ENCODE data around the gene TRABD2B.

Gene TRABD2B

GRCh38 chr1:47997289-47998200, at the start of gene TRABD2B:
TSS of gene TRABD2B (minus strand) at chr1:47997385.
- DNase-seq, result peak in 1 of 2 experiments; percentile 23

DNA sequence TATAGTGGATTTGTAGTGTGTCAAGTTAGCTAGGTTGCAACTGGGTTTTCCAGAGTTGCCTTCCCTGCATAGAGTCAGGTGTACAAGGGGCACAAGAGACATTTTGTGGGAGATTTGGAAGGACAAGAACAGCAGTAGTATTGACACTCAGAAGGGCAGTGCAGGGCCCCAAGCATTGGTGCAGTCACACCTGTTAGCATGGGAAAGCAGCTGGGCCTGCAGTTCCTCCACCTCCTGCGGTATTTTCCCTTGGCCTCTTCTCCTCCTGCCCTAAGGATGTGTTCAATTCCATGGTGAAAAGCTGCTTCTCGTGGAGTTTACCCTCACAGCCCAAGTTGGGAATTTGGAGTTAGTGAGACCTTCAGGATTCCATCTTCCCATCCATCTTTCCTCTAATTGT, 47.1 kb upstream of the TRABD2B start:
- no peak for DNase-seq

DNA sequence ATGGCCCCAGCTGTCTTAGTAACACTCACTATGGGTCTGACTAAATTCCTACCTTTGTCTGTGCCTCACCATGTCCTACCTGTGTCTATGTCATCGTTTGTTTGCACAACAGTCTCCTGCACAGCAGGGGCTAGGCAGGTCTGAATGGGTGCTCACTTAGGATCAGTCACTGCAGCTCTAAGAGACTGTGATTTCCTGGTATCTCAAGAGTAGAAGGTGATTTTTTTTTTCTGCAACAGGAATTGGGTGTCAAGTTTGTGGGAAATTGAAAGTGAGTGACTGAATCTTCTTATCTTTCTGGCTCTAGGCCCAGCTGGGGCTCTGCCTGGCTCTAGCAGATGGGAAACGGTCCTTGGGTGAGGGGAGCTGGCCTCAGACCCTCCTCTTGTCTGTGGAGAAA, 46.4 kb upstream of the TRABD2B start:
- DNase-seq, result no peak

DNA sequence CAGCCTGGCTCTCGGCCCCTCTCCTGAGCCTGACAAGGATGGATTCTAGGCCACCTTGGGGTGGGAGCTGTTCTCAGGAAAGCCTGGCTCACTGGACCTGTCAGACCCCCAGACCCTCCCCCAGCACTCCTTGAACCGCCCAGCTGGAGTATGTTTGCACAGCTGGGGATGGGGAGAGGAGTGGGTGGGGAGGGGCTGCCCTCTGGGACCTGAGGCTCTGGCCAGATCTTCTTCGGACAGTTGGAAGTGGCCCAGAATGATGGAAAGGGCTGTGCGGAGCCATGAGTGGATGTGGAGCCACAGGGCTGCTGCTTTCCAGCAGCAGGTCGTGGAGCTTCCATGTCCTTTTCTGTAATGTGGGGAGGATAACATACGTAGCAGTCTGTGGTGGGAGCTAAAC, 43.0 kb upstream of the TRABD2B start:
- DNase-seq, result no peak

DNA sequence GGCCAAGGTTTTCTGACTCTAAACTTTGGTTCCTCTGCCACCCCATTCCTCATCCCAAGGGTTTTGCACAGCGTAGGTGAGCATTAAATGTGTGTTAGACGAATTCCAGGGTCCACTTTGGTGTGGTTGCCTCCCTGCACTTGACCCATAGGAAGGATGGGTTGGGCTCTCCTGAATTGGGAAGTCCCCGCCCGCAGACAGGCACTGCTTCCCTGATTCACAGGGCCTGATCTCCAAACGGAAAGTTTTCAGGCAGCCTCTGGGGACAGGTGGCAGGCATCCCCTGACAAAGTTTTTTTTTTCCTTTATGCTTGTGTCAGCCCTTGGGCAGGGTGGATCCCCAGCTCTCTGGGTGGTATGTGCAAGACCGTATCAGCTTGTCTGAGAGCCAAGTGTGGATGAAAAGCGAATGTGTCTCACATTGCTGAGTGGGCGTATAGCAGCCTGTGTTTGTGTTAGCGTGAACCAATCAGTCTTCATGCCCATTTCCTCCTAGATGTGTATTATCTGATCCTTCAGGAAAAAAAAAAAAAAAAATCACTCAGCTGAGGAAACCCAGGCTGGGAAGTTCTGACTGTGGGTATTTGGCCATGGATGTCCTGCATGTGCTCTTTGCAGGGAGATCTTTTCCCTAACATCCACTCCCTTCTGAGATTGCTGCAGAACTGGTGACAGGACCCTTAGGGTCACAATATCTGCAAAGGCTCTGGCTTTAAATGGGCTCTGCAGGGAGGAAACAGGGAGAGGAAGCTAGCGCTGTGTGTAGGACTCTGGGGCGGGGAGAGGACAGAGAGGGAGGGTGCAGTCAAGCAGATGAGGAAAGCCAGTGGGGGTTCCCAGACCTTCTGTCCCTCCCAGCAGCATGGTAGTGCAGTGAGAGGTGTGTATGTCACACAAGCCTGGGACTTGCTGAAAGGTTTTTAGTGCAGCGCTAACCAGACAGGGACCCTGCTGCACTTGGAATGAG, 42.2 kb upstream of the TRABD2B start:
- no peak for DNase-seq

DNA sequence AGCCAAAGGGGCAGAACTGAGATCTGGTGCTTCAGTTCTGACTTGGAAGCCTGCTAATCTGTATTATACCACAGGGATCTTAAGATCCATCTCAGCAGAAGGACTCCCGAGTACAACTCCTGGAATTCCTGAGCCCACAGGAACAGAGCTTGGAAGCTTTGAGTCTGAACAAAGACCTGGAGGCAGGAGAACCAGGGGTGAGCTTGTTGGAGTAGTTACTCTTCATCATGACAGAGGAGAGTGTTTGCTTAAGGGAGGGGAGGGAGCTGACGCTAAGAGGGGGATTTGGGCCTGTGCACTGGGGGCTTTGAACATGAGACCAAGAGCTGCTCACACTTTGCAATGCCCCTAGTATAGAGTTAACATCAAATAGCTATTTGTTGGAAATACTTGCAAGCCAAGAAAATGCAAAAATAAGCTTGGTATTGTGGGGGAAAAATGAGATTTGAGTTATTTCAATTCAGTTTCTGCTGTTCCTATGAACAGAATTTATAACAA, 41.1 kb upstream of the TRABD2B start:
- DNase-seq, result no peak

DNA sequence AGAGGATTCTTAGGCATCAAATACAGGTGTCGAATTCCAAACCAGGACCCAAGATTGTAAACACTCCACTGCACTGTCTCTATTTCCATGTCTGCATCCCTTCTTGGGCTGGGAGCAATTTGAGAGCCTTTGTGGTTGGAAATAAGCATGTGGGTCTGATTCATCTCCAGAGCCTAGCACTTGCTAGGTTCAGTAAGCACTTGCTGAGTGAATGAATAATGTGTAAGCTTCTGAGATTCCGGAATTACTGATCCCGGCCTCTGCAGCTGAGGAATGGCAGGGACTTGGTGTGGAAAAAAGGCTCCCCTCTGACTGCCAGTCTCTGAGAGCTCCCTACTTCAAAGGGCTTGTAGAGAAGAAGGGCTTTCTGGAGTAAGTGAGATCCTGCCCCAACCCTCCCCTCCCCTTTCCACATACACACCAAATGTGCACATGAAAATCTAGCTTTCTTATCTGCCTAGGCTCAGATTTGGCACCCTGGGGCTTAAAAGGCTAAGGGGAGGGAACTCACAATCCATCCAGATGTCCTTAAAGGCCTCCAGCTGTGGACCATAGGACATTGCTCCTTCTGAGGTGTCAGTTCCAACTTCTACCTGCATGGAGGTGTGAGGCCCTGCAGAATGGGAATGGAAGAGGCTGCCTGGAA, 39.6 kb upstream of the TRABD2B start:
- no peak for DNase-seq

DNA sequence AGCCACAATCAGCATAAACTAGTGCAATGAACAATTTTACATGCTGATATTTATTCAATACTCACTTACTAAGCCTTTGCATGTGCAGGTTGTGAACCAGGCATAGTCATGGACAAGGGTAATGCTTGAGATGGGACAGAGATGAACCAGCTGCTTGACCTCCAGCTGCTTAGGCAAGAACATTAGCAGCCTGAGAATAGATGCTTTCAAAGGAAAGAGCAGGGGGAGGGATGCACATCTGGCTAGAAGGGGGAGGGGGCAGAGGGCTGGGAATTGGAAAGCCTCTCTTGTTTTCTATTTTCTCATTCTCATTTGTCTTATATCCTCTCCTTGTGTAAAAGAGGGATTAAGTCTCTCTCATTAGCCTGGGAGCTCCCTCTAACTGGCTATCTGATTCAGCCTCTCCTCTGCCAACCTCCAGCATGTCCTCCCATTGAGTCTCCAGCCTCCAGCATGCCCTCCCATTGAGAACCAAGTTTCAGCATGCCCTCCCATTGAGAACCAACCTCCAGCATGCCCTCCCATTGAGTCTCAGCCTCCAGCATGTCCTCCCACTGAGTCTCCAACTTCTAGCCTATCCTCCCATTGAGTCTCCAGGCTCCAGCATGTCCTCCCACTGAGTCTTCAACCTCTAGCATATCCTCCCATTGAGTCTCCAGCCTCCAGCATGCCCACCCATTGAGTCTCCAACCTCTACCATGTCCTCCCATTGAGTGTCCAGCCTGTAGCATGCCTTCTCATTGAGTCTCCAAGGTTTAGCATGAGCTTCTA, 38.4 kb upstream of the TRABD2B start:
- DNase-seq, result no peak

DNA sequence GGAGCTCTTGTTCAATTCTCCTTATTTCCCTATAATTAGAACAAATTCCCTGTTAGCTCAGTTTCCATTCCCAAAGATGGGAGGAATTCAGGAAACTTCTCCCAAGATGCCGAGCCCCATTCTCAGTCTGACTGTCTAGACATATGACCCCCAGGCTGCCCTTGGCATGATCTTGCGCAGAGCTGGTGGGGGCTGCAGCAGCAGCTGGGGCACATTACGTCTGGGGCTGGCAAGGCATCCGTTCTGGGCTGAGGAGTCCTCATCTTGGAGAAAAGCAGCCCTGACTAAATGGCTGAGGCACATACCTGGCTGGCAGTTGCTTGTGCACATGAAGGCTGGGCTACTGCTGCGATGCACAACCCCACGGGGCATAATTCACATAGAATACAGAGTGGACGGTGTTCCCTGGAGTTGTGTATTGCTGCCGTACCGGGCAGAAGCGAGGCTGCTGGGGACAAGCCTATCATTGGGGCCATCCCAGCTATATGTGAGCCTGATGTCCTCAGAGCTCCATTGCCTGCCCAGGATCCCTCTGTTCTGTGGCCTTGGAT, 36.4 kb upstream of the TRABD2B start:
- DNase-seq, result no peak

DNA sequence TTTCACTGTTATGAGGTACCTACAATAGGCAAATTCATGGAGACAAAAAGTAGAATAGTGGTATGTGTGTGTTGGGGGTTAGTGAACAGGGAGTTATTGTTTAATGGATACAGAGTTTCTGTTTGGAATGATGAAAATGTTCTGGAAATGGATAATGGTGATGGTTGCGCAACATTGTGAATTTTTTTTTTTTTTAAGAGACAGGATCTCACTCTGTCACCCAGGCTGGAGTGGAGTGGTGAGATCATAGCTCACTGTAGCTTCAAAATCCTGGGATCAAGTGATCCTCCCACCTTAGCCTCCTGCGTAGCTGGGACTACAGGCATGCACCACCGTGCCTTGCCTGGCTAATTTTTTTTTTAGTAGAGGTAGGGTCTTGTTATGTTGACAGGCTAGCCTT, 34.5 kb upstream of the TRABD2B start:
- DNase-seq, result no peak

- no peak for DNase-seq
Measured at GRCh38 chr1:48030696-48031365, 33.6 kb upstream of the TRABD2B start.

- no peak for DNase-seq
Measured at GRCh38 chr1:48030211-48030610, 33.0 kb upstream of the TRABD2B start.

DNA sequence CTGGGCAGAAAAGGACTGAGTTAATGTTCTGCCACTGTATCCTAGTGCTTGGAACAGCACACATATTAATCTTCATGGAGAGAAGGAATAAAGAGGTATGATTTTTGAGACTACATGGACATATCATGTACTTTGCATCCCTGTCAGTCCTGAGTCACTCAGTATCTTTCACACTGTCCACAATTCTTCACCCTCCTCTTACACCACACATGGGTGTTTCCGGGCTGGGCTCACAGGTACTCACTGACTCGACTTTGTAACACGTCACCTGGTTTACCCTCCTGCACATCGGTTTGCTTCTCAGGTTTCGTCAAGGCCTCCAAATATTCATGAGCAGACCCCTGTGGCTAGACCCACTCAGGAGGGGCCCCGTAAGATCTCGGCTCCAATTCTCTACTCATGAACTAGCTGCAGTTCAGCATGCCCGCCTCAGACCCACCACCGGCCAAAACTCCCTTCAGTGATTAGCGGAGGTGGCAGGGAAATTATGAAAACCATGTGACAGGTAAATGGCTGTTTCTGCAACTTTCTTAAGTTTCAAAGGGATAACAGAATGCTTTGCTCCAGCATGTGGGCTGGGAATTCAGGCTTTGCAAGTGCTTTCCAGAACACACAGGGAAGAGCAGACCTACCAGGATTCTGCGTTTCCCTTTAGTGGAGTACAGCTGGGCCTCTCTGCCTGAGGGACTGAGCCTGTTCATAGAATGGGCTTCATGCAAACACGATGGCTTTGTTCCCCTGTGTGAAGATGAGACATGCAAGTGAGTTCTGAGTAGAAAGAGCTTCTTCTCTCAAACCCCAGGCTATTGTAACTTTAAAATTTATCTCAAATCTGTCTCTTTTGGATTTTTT, 31.3 kb upstream of the TRABD2B start:
- no peak for DNase-seq

GRCh38 chr1:48027533-48027835, 30.3 kb upstream of the TRABD2B start:
- DNase-seq, result no peak

GRCh38 chr1:48026701-48027532, 29.7 kb upstream of the TRABD2B start:
- no peak for DNase-seq

- no peak for DNase-seq
Measured at GRCh38 chr1:48026275-48026674, 29.1 kb upstream of the TRABD2B start.

GRCh38 chr1:48025076-48025475, 27.9 kb upstream of the TRABD2B start:
- DNase-seq, result no peak

- DNase-seq, result no peak
Measured at GRCh38 chr1:48023488-48023887, 26.3 kb upstream of the TRABD2B start.

GRCh38 chr1:48022306-48022705, 25.1 kb upstream of the TRABD2B start:
- no peak for DNase-seq

DNA sequence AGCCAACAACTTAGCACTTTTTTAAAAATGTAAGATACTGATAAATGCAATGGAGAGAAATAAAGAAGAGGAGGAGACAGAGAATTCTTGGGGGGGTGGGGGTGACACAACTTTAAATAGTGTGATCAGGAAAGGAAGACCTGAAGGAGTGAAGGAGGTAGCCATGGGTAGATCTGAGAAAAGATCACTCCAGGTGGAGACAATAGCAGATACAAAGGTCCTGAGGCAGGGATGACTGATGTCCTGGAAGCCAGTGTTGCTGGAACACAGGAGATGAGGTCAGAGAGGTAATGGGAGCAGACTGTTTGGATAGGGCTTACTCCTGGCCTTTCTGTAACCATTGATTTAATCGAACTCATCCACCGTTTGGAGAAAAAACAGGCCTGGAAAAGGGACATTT, 24.6 kb upstream of the TRABD2B start:
- DNase-seq, result no peak
